Astrocyte (in vitro differentiated cells and primary cell): ENCODE data around the gene PTK7.

Source experiments
- CTCF ChIP-seq: IDR thresholded peaks from 2 replicates; pipeline ENCODE4 v1.5.1; 2011; ENCODE audit warnings: low read depth, mild to moderate bottlenecking, inconsistent platforms, low read length, moderate library complexity; ENCODE audit not compliant: insufficient read depth
- EZH2 ChIP-seq: IDR thresholded peaks from 2 replicates; pipeline ENCODE4 v1.6.1; 2012; ENCODE audit warnings: mild to moderate bottlenecking, low read length, inconsistent platforms; ENCODE audit not compliant: insufficient read depth

- TF ChIP-seq CTCF (no peak), EZH2 (no peak)
Measured at GRCh38 chr6:43052842-43053544, 23.1 kb upstream of the PTK7 start.
